Right forelimb (tissue), 1 donor: ENCODE measurements around the gene UBASH3A.

Experiments
- DNase-seq: peaks from one replicate; pipeline ENCODE4 v3.0.0-alpha.2; 2018

Gene UBASH3A

DNA sequence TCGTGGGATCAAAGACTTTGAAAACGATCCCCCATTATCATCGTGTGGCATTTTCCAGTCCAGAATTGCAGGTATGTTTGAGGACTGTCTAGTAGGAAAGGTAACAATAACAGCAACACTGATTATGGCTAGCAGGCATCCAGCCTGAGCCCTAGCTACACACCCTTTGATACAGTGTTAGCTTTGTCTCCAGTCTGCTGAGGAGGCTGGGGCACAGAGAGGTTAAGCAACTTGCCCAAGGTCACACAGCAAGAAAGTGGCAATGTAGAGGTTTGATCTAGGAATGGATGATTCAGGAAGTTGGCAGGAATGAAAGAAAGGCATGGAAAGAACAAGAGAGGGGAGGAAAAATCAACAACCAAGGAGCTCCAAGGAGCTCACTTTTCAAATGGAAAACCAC, 31.2 kb downstream of the UBASH3A start:
- DNase-seq = no peak

DNA sequence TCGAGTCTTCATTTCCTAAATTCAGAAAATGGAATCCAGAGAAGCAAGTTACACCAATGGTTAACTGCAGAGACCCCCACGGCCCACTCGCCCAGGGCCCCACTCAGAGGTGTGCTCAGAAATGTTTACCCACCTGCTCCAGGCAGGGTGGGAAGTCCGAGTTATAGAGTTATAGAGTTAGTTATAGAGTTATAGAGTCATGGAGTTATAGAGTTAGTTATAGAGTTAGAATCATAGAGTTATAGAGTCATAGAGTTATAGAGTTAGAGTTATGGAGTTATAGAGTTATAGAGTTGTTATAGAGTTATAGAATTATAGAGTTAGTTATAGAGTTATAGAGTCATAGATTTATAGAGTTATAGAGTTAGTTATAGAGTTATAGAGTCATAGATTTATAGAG, 31.7 kb downstream of the UBASH3A start:
- DNase-seq = no peak

DNA sequence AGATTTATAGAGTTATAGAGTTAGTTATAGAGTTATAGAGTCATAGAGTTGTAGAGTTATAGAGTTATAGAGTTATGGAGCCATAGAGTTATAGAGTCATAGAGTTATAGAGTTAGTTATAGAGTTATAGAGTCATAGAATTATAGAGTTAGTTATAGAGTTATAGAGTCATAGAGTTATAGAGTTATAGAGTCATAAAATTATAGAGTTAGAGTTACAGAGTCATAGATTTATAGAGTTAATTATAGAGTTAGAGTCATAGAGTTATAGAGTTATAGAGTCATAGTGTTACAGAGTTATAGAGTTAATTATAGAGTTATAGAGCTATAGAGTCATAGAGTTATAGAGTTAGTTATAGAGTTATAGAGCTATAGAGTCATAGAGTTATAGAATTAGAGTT, 32.1 kb downstream of the UBASH3A start:
- DNase-seq = no peak

DNA sequence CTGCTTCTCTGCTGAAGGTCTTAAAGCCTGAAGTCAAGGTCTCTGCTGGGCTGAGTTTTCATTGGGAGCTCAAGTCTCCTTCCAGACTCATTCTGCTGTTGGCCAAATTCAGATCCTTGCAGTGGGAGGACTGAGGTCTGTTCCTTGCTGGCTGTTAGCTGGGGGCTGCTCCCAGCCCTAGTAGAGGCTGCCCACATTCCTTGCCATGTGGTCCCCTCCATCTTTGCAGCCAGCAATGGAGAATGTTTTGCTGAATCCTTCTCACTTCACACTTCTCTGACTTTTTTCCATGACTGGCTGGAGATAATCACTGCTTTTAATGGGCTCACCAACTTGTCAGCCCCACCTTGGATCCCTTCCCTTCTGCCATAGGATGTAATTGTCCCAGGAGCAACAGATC, 33.2 kb downstream of the UBASH3A start:
- no peak for DNase-seq

DNA sequence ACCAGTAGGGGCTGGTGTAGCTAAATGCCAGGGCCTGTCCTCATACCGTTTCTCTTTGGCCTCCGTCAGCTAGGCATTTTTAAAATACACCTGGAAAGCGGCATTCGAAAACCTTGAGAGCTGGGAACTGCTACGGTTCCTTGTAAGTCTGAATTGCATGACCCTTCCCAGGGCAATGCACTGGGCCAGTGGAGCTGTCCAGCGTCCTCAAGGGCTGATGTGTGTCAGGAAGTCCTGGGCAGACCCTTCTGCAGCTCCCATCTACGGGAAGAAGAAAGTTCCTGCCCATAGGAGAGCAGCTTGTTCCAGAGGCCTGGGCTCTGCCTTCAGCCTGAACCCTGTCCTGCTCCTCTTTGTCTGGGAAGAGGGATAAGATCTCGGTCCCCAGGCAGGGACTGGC, 34.1 kb downstream of the UBASH3A start:
- DNase-seq = no peak

DNA sequence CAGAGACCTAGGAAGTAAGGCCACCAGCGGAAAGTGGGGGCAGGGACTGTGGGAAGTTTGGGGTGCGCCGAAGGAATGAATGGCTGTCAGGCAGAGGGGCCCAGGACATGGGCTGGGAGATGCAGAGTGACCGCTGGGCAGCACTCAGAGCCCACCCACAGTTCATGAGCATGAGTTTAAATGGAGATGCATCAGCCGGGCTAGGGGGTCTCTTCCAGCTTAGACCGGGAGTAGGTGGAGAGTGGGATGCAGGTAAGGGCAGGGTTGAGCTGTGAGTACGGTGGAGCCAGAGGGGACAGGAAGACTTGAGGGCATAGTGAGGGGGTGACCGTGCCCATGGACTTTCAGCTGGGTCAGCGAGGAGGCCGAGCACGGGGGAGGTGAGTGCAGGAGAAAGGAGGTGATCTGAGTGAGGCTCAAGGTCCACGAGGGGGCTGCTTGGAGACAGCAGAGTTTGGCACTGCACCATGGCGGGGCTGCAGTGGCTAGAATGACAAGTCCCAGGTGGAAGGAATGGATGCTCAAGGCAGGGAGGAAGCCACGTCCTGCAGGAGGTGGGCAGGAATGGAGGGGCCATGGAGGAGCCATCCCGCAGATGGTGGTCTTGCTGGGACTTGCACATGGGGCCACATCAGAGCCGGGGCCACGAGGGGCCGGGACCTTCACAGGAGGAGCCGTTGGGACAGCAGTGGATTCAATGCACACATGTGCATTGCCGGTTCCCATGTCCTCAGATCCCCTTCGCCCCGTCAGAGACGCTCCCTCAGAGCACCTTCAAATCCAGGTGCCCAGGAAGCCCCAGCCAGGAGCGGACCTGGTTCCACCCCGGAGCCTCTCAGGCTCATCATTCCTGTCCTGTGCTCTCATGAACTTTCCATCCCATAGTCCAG, 34.9 kb downstream of the UBASH3A start:
- no peak for DNase-seq

DNA sequence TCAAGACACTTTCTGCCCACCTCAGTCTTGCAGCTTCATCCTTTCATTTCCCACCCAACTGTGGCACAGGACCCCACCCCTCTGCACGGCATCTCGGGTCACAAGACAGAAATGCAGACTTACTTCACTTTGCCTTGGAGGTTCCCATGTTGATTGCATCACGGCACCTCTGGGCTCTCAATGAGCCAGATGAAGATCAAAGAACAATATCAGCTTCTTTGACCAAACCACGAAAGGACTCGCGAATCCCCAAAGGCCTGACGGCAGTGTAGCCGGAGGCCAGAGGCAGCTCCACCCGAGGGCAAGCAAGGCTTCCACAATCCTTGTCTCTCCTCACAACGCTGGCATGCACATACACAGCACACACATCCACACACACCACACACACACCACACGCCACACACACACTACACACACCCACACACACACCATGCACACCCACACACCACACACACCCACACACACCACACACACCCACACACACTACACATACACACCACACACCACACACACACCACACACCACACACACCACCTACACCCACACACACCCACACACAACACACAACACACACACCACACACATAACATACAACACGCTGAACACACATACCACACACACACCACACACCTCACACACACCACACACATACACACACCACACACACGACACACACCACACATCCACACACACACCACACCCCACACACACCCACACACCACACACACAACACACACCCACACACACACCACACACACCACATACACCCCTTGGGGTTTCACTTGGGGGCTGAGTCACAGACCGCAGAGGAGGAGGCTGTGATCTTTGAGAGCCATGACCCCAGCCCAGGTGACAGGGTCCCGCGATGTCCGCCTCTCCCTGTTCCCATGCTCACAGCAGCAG, 35.8 kb downstream of the UBASH3A start:
- no peak for DNase-seq

DNA sequence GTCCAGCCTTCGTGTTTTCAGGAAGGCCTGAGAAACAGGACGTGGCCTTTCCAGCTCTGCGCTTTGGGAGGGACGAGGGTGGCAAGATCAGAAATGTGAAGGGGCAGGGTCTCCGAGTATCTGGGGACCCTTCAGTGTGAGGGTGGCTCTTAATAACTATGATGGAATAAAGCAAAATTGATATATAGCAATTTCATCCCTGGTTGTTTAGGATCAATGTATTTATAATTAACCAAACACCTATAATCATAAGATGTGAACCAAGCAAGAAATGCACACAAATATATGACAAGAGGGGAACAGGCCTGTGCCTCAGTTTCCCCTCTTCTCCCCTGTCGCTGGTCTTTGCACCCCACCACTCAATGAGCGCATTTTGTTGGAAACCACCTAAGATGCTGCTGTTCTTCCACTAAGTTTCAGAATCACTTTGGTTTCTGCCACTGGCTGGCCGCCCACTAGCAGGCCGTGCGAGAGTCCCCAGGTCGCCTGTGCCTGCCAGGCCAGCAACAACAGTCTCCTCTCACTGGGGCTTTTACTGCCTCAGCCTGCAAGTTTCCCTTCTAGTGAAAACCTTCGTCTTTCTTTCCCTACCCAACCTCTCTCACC, 36.6 kb downstream of the UBASH3A start:
- DNase-seq = no peak

DNA sequence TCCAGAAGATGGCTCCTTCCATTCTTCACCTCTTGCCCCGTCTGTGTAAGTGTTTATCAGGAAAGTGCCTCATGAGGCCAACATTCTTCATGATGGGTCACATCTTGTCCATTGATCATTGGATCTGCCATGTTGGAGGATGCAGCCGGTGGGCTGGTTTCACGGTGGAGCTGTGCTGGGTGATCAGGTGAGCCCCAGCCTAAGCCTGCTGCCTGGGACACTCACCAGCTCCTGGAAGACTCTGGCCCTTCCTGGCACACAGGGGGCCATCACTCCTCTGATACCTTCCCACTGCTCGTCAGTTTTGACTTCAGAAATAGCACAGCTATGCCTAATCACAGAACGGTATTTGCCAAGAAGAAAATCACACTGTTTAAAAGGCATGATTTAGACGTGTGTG, 38.3 kb downstream of the UBASH3A start:
- DNase-seq = no peak

DNA sequence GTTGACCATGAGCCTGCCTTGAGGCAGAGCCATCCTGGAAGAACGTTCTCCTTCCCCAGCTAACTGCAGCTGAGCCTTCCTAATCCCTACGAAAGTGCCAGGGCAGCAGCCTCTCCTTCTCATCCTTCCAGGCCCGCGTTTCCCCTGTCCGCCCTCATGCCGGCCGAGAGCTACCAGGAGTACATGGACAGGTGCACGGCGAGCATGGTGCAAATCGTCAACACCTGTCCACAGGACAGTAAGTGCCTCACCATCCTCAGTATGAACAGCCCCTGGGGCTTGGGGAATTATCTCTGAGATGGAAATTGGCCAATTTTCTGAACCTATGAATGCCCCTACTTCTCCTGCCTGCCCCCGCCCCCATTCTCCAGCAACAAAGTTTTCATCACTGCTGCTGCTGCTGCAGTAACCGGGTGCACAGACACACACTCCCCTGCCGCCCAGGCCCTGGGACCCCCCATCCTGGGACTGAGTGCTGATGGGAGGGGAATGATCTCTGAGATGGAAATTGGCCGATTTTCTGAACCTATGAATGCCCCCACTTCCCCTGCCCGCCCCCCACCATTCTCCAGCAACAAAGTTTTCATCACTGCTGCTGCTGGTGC, 39.6 kb downstream of the UBASH3A start:
- DNase-seq = no peak

DNA sequence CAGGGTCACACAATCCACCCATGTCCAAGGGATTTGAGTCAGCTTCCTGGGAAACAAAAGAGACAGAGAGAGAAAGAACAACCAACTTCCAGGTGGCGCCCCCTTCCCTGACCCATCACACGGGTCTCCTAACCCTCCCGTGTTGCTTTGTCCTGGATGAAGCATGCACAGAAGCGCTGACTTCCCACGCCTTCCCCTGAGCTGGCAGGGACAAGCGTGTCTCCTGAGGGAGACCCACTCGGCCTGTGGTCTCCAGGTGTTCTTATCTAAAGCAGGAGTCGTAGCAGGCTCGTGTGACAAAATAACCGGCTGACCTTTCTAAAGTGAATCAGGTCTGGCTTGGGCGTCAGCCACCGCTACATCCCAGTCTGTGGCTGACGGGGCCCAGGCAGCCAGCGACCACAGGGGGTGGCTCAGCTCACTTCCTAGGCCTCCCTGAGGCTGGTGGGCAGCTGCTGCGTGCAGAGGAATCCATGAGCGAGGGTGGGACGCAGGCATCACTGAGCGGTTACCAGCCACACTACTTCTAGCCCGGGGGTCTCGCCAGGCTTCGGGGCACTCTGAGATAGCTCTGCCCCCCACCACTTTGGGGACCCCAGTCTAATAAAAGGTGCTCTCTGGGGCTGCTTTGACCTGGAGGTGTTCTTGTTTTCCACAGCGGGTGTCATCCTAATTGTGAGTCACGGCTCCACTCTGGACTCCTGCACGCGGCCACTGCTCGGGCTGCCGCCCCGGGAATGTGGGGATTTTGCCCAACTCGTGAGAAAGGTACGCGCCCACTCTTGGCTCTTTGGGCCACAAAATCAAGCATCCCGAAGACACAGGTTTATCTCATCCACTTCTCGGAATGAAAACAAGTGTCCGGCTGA, 40.4 kb downstream of the UBASH3A start:
- no peak for DNase-seq

DNA sequence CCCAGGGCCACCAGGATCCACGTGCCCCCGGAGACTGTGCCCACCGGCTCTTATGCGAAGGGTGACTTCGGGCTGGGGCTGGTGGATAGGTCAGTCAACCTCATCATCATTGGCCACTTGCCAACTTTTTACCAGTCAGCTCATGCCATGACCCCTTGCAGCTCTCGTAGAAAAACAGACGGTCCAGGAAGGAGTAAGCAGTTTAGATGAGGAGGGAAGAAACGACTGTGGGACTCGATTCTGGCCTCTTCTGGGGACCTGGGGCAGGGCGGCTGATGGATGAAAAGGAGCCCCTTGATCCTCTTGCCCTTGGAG, 41.0 kb downstream of the UBASH3A start:
- DNase-seq = no peak

DNA sequence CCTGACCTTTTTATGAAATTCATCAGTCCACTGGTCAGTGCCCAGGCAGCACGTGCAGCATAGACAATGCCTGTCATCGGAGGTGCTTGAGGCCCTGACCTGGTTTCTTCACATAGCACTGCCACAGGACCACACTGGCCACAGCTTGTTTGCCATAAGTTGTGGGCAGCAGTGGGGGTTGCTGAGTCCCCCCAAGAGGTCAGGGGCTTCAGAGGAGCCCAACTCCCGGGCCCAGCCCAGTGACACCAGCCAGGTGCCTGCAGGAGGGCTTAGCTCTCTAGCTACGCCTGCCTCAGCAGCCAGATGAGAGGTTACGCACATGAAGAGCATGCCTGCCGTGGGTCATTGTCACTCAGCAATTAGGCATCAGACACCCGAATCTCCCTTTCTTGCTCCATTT, 41.6 kb downstream of the UBASH3A start:
- DNase-seq = no peak

DNA sequence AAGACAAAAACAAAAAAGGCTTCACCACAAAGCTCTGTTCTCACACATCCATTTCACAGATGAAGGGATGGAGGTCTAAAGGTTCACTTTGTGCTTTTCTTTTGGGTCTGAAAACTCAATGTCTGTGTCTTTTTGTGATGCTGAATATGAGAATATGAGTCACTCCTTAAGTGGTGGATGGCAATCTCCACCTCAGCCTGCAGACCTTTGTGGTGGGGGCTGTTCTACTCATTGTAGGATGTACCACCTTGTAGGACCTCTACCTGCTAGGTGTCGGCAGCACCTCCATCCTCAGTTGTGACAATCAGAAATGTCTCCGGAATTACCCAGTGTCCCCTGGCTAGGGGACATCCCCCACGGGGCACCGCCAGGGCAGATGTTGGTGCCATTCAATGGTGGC, 42.8 kb downstream of the UBASH3A start:
- no peak for DNase-seq

DNA sequence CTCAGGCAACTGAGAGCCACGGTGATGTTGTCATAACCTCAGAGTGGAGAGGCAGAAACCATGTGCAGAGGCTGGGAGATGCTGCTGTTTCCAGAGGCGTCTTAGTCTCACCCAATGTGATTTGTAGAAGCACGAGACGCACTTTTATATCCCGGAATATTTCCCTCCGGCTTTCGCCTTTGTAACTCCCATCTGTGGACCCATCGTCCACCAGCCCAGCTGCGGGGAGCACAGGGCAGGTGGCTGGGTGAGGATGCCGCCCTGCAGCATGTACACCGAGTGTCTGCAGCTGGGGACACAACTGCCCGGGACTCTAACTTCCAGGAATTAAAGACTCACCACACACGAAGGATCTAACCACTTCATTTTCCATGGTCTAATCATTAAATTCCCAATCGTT, 43.5 kb downstream of the UBASH3A start:
- DNase-seq = no peak

DNA sequence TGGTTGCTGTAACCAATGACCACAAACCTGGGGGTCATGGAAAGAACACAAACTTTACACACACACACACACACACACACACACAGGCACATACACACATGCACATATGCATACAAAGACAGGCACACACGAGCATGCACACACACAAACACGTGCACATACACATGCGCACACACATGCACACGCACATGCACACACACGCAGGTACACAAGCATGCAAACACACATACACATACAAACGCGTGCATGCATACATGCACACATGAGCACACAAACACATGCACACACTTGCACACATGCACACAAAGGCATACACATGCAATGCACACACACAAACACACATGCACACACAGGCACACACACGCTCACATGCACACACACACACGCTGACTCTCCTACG, 44.0 kb downstream of the UBASH3A start:
- DNase-seq = no peak

DNA sequence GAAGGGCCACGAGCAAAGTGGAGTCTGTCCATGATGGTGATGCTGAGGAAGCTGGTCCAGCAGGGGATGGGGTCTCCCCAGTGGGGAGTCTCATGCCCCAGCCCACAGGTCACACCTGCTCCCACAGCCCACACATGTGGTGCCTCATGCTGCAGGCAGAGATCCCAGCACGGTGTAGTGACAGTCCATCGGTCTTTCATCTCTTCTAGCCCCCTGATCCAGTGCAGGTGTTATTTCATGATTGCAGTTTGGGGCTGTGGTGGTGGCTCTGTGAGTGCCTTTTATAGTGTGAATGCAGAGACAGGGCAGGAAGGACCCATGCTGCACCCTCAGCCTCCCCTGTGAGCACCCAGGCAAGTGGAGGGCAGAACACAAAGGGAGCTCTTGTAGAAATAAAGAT, 45.0 kb downstream of the UBASH3A start:
- no peak for DNase-seq

DNA sequence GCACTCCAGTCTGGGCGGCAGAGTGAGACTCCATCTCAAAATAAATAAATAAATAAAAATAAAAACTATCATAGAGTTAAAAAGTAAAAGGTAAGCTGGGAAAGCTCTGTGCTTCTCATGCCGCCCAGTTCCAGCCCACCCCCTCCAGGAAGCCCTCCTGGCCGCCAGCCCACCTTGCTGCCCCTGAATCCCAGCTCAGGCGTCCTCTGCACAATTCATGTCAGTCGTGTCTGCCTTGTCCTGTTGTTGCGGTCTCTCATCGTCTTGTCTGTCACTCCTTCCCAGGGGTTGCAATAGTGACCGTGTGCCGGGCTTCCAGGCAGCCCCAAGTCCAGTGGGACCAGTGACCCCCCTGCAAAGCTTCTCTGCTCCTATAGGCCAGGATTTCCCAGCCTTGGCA, 48.2 kb downstream of the UBASH3A start:
- no peak for DNase-seq

DNA sequence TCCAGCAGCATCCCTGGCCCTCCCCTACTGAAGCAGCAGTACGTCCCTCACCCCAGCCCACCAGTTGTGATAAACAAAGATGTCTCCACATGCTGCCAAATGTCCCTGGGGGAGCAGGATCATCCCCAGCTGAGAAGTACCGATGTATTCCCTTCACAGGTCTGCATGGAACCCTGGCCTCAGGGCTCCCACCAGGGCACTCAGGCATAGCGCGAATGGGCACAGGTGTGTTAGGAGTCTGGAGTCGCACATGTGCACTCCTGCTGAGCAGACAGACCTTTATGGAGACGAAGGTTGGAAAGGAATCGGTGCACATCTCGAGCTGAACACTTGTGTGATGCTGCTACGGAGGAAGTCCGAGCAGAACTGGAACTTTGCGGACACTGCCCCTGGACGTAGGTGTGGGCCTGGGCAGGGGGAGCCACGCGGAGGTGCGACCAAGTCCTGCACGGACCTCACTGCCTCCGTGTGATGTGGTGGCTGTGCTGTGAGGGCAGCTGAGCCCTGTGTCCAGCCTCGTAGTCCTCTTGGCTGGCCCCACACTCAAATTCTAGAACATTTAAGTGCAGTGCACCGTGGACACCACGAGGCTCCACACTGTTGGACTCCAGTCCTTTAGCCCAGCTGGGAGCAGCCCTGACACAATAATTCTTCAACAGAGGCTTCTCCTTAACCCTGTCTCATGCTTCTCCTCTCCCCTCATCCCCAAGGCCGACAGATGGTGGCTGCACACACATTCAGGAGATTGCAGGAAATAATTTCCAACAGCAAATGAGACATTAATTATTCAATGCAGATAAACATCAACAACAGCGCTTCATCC, 48.9 kb downstream of the UBASH3A start:
- no peak for DNase-seq

DNA sequence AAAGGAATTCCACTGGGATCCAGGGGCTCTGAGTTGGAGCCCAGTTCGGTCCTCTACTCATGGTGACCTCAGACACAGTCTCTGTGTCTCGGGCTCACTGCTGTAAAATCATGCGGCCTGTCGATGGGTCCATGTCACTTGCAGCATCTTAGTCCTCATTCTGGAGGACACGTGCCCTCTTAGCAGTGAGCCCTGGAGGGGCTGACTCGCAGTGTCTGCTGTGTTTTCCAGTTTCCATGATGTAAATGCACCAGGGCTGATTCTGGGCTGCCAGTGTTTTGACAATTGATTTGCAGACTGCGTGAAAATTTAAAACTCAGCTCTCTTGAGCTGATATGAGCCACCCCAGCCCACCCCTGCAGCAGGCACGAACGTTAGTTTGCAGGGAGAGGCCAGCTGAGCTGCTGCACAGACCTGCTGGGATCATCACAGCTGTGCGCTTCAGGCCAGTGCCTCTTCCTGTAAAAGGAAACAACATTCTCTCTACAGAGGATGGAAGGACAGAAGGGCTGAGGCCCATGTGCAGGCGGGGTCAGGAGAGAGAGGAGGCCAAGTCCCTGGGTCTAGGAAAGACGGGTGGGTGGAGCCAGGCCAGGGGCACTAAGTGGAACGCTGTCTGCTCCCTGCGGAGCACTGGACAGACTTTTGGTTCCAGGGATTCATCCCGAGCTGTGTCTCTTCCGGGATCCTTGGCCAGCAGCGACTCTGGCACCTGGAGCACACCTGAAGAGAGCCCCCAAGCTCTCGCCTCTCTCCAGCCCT, 49.7 kb downstream of the UBASH3A start:
- no peak for DNase-seq
